GM23338 (cell line): ENCODE measurements around the gene KCNK16. TPM values are rescaled to one million over a fixed set of nuclear protein-coding genes. Genes with fewer than 3 reads are reported as not detected.

Experiments used
- ATAC-seq: fragments of 200-7000 bp; cut with Tn5 transposase; 3 replicates; pipeline ENCODE4 v1.9.1; 2020
- DNase-seq: peaks from one replicate; pipeline ENCODE4 v3.0.0-alpha.2; 2015; ENCODE audit warnings: low spot score
- H2AFZ ChIP-seq: fragments of 200-600 bp; sonication (generic); 2 replicates; pipeline ENCODE4 v1.8.0; 2016; ENCODE audit warnings: antibody characterized with exemption, mild to moderate bottlenecking, moderate library complexity
- H3F3A ChIP-seq: fragments of 200-600 bp; sonication (generic); replicated peaks from 2 replicates; pipeline ENCODE4 v1.8.0; 2017; ENCODE audit warnings: antibody characterized with exemption, mixed run types, low read depth
- H3K27ac ChIP-seq: fragments of 200-600 bp; sonication (generic); 2 replicates; pipeline ENCODE4 v1.6.1; 2016; ENCODE audit warnings: low read depth
- H3K27me3 ChIP-seq: fragments of 200-600 bp; sonication (generic); 2 replicates; pipeline ENCODE4 v1.8.0; 2016; ENCODE audit warnings: mild to moderate bottlenecking, mixed run types, moderate library complexity; ENCODE audit not compliant: insufficient read depth
- H3K36me3 ChIP-seq: fragments of 200-600 bp; sonication (generic); 2 replicates; pipeline ENCODE4 v1.8.0; 2016; ENCODE audit warnings: mild to moderate bottlenecking; ENCODE audit not compliant: insufficient read depth
- H3K4me1 ChIP-seq: fragments of 200-600 bp; sonication (generic); 2 replicates; pipeline ENCODE4 v1.8.0; 2016; ENCODE audit warnings: mild to moderate bottlenecking, moderate library complexity; ENCODE audit not compliant: insufficient read depth
- H3K4me2 ChIP-seq: fragments of 200-600 bp; sonication (generic); 2 replicates; pipeline ENCODE4 v1.7.1; 2017; ENCODE audit warnings: mixed run types
- H3K4me3 ChIP-seq: fragments of 200-600 bp; sonication (generic); 2 replicates; pipeline ENCODE4 v1.6.1; 2016; ENCODE audit warnings: mixed run types
- H3K79me2 ChIP-seq: fragments of 200-600 bp; sonication (generic); replicated peaks from 2 replicates; pipeline ENCODE4 v1.8.0; 2017; ENCODE audit warnings: mild to moderate bottlenecking; ENCODE audit not compliant: insufficient read depth
- H3K9me2 ChIP-seq: fragments of 200-600 bp; sonication (generic); 2 replicates; pipeline ENCODE4 v1.8.0; 2017; ENCODE audit not compliant: insufficient read depth
- H4K20me1 ChIP-seq: fragments of 200-600 bp; sonication (generic); replicated peaks from 2 replicates; pipeline ENCODE4 v1.8.0; 2017; ENCODE audit warnings: mild to moderate bottlenecking; ENCODE audit not compliant: insufficient read depth
- H3K27ac Mint-ChIP-seq: 2 replicates; pipeline ENCODE4 v1.8.0; 2020; ENCODE audit warnings: inconsistent platforms, mild to moderate bottlenecking, moderate library complexity, mixed read lengths
- H3K27me3 Mint-ChIP-seq: 3 replicates; pipeline ENCODE4 v1.8.0; 2022; ENCODE audit warnings: low read depth, mild to moderate bottlenecking, moderate library complexity, mixed read lengths, inconsistent platforms; ENCODE audit not compliant: insufficient read depth, poor library complexity
- H3K36me3 Mint-ChIP-seq: 3 replicates; pipeline ENCODE4 v1.8.0; 2021; ENCODE audit warnings: low read depth, mild to moderate bottlenecking, inconsistent platforms, moderate library complexity, mixed read lengths
- H3K4me1 Mint-ChIP-seq: 3 replicates; pipeline ENCODE4 v1.8.0; 2020; ENCODE audit warnings: mild to moderate bottlenecking, inconsistent platforms, mixed read lengths
- H3K4me3 Mint-ChIP-seq: 3 replicates; pipeline ENCODE4 v1.8.0; 2021; ENCODE audit warnings: moderate library complexity, mild to moderate bottlenecking, inconsistent platforms, mixed read lengths
- H3K9me3 Mint-ChIP-seq: 3 replicates; pipeline ENCODE4 v1.8.0; 2020; ENCODE audit warnings: moderate library complexity, mild to moderate bottlenecking, inconsistent platforms, mixed read lengths
- CTCF ChIP-seq, 2 experiments: fragments of 200-600 bp in 1 of 2; sonication (generic) in 1 of 2; conservative IDR thresholded peaks; 2 replicates each; pipeline versions ENCODE4 v1.5.1 to v1.6.1; 2016 to 2017; ENCODE audit warnings: antibody characterized with exemption in 2 of 2, low read depth in 2 of 2, mild to moderate bottlenecking in 2 of 2, moderate library complexity in 1 of 2
- ETS1 ChIP-seq: IDR thresholded peaks from 2 replicates; pipeline ENCODE4 v1.6.1; 2016; ENCODE audit warnings: antibody characterized with exemption
- EZH2 ChIP-seq: fragments of 200-600 bp; sonication (generic); IDR thresholded peaks from one replicate; pipeline ENCODE4 v1.8.0; 2017; ENCODE audit warnings: antibody characterized with exemption, mild to moderate bottlenecking, low read depth; ENCODE audit not compliant: unreplicated experiment
- JUNB ChIP-seq: IDR thresholded peaks from one replicate; pipeline ENCODE4 v1.6.1; 2016; ENCODE audit warnings: antibody characterized with exemption; ENCODE audit not compliant: unreplicated experiment
- ZNF462 ChIP-seq: fragments of 250-450 bp; sonication (Bioruptor Pico); IDR thresholded peaks from 2 replicates; pipeline ENCODE4 v1.5.0; 2020; ENCODE audit warnings: mild to moderate bottlenecking, moderate library complexity
- polyA plus RNA-seq: library from polyadenylated mRNA; unstranded; fragments of >200 nt; fragmentation: Nextera tagmentation; extraction: Ambion mirVana; gene quantifications from 2 replicates; pipeline ENCODE4 v1.2.1, GENCODE V29; 2016
- total RNA-seq: library from RNA; depleted of rRNA; stranded (reverse); fragments of >200 nt; shearing (Covaris generic); gene quantifications from 2 replicates; pipeline ENCODE4 v1.2.3, GENCODE V29; 2014
- TF ChIP-seq, protein P1 (sequence below): IDR thresholded peaks from one replicate; pipeline ENCODE4 v1.6.1; 2018; ENCODE audit warnings: antibody characterized with exemption; ENCODE audit not compliant: unreplicated experiment

Gene KCNK16
- total and polyA plus RNA-seq, 2 experiments from 2014 or later: not detected

GRCh38 chr6:39268721-39269120, 53.8 kb downstream of the KCNK16 start (continued):
- TF ChIP-seq, protein P1, sequence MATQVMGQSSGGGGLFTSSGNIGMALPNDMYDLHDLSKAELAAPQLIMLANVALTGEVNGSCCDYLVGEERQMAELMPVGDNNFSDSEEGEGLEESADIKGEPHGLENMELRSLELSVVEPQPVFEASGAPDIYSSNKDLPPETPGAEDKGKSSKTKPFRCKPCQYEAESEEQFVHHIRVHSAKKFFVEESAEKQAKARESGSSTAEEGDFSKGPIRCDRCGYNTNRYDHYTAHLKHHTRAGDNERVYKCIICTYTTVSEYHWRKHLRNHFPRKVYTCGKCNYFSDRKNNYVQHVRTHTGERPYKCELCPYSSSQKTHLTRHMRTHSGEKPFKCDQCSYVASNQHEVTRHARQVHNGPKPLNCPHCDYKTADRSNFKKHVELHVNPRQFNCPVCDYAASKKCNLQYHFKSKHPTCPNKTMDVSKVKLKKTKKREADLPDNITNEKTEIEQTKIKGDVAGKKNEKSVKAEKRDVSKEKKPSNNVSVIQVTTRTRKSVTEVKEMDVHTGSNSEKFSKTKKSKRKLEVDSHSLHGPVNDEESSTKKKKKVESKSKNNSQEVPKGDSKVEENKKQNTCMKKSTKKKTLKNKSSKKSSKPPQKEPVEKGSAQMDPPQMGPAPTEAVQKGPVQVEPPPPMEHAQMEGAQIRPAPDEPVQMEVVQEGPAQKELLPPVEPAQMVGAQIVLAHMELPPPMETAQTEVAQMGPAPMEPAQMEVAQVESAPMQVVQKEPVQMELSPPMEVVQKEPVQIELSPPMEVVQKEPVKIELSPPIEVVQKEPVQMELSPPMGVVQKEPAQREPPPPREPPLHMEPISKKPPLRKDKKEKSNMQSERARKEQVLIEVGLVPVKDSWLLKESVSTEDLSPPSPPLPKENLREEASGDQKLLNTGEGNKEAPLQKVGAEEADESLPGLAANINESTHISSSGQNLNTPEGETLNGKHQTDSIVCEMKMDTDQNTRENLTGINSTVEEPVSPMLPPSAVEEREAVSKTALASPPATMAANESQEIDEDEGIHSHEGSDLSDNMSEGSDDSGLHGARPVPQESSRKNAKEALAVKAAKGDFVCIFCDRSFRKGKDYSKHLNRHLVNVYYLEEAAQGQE: no peak
- TF ChIP-seq EZH2 (no peak), CTCF (conservative IDR thresholded peaks at IDR 0.05; ENCODE audit: low read depth in 2 of 2) (peak in 1 of 2 experiments; percentile 43; a peak in 2 of 4 replicates)

DNA sequence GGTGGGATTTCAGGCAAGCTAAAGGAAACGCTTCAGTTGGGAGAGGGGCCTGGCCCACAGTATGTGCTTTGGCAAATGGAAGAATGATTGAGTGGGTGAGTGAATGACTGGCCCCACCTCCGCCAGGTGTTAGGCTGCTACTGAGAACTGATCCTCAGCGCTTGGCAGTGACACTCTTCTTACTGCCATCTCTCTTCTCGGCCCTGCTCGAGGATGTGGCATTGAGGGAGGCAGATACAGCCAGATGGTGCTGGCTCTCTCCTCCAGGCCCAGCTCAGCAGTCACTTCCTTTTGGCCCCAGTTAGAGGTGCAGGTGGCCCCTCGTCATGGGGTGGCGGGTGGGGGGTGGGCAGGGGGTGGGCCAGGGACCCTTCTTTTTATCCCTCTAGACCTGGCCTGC, 54.3 kb downstream of the KCNK16 start:
- H3K36me3 ChIP-seq: 0 out of 2 replicates have a peak, but pooled peaks cover 2% of the 10 kb centered on the region
- ATAC-seq: no peak

More for the DNA sequence above, 54.3 kb downstream of the KCNK16 start:
- Histone ChIP-seq H2AFZ (no peak overlapping the region), H3F3A (peaks cover 6% of the 10 kb centered on the region), H4K20me1 (no peaks in the 10 kb centered on the region), H3K4me3 (no peak overlapping the region), H3K79me2 (no peaks in the 10 kb centered on the region), H3K27me3 (no peaks in the 10 kb centered on the region), H3K4me1 (peaks cover 29% of the 10 kb centered on the region), H3K4me2 (no peak overlapping the region), H3K27ac (no peak overlapping the region), H3K9me2 (no peaks in the 10 kb centered on the region)
- Mint-ChIP-seq H3K36me3 (peaks cover 8% of the 10 kb centered on the region; the same call in 2 of the 3 replicates), H3K27me3 (peaks cover 15% of the 10 kb centered on the region), H3K9me3 (peaks cover 7% of the 10 kb centered on the region; the same call in 2 of the 3 replicates), H3K4me3 (no peak overlapping the region), H3K4me1 (peaks cover 43% of the 10 kb centered on the region), H3K27ac (no peak overlapping the region)
- no peak for DNase-seq
- no peak for TF ChIP-seq JUNB
- TF ChIP-seq ZNF462 (CRISPR knock-in tag): no peak
- TF ChIP-seq ETS1: no peak
